Measurements from ENCODE around the gene CYP3A7.

GRCh38 chr7:99766484-99767099 is 31.6 kb upstream of the CYP3A7 start:
- TF ChIP-seq FOXA1 (IDR thresholded peaks at IDR 0.05) (no peak), HDGF (IDR thresholded peaks at IDR 0.05; ENCODE audit: borderline replicate concordance) (no peak), TARDBP (IDR thresholded peaks at IDR 0.05) (no peak), ELF4 (IDR thresholded peaks at IDR 0.05) (no peak), SP1 (IDR thresholded peaks at IDR 0.05) (no peak), FOXK2 (IDR thresholded peaks at IDR 0.05) (no peak), ZNF384 (IDR thresholded peaks at IDR 0.05) (no peak)
- TF ChIP-seq, protein P1, sequence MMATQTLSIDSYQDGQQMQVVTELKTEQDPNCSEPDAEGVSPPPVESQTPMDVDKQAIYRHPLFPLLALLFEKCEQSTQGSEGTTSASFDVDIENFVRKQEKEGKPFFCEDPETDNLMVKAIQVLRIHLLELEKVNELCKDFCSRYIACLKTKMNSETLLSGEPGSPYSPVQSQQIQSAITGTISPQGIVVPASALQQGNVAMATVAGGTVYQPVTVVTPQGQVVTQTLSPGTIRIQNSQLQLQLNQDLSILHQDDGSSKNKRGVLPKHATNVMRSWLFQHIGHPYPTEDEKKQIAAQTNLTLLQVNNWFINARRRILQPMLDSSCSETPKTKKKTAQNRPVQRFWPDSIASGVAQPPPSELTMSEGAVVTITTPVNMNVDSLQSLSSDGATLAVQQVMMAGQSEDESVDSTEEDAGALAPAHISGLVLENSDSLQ (IDR thresholded peaks at IDR 0.05): no peak

All from HEK293T (cell line).